SH-SY5Y (cell line): ENCODE measurements around the gene SLX4IP.

Source experiments
- GATA2 ChIP-seq: IDR thresholded peaks from 2 replicates; pipeline ENCODE4 v1.6.1; 2011; ENCODE audit warnings: mild to moderate bottlenecking, low read depth, low read length
- GATA3 ChIP-seq: IDR thresholded peaks from 2 replicates; pipeline ENCODE4 v1.6.1; 2011; ENCODE audit warnings: low read depth, mild to moderate bottlenecking, low read length, moderate library complexity

DNA sequence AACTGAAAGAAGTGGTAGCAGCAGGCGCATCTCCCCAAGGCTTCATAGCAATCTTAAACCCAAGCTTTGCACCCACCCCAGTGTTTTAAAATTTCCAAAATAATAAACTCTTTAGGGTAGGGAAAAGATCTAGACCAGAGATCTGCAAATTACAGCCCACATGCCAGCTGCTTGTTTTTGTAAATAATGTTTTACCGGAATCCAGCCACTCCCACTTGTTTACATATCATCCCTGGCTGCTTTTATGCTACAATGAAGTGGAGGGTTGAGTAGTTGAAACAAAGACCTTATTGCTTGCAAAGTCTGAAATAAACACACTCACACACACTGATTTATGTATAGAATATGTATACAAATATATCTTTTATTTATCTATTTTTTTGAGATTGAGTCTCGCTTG, 30.0 kb downstream of the SLX4IP start:
- TF ChIP-seq GATA2 (no peak), GATA3 (no peak)
